HG02870 (cell line): Measurements from ENCODE around the gene SLC9C2.

Source experiments
- ATAC-seq: cut with Tn5 transposase; IDR thresholded peaks from one replicate; pipeline ENCODE4 v1.9.1; 2021; ENCODE audit warnings: mild to moderate bottlenecking, moderate library complexity; ENCODE audit not compliant: unreplicated experiment

The SLC9C2 gene

DNA sequence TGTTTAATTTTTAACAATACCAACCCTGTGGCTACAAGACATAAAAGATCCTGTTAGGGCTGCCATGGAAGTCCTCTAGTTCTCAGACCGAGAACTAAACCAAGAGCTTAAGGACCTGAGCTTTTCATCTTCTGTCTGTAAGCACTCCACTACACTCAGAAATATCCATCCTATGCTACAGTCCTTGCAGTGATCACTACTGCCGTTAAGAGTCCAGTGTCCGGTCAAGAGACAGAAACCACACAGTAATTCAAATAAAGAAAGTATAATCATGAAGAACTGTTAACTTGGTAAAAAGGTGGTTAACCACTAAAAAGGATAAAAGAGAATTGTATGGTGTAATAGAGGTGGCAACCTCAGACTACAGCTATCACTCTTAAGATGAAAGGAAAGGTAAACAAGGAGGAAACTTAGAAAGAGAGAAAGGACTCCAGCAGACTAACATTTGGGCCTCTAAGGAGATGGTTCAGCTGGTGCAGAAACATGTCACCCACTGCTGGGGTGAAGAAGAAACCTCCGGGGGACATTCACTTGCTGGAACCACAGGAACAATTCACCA lies 147.8 kb downstream of the SLC9C2 start:
- no peak for ATAC-seq

GRCh38 chr1:173453982-173454381 lies 148.9 kb downstream of the SLC9C2 start:
- ATAC-seq: no peak

DNA sequence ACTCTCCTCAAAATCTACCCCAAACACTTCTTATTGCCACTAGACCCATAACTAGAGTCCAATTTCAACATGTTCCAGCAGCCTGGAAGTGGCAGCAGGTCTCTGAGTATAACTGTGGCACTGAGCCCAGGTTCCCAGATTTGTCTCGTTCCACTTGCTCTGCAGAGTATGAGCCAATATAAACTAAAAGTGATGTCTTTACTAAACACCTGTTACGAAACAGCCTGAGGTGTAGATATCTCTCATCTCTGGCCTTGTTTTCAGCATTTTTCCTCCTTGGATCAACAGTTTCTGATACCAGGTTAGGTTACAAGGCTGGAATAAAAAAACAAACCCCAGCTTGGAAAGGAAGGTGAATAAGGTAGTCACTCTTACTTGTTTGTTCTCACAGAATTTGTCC lies 150.9 kb downstream of the SLC9C2 start:
- ATAC-seq: no peak
